ENCODE measurements around the gene KREMEN1. TPM values are rescaled to one million over a fixed set of nuclear protein-coding genes. Genes with fewer than 3 reads are reported as not detected.

KREMEN1 gene
- total and polyA plus RNA-seq, 2 experiments from 2014 or later: 1.8 to 3.8 TPM

DNA sequence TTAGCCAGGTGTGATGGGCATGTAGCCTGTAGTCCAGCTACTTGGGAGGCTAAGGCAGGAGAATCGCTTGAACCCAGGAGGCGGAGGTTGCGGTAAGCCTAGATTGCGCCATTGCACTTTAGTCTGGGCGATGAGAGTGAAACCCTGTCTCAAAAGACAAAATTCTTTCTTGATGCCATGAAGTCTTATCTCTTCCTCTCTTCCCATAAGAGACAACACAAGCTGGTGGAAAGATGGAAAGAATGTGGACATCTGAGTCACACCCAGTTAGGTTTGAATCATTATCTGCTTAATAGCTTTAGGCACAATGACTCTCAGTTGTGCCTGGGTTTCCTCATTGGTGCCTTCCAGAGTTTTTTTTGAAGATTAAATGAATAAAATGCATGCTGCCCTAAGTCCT, 35.3 kb downstream of the KREMEN1 start:
- H3K27ac ChIP-seq (ENCODE audit: low read depth): no peak overlapping the region
- no peaks in the 10 kb centered on the region for H3F3A ChIP-seq (replicated peaks; ENCODE audit: low read depth)
- H4K20me1 ChIP-seq (replicated peaks; ENCODE audit: insufficient read depth): no peaks in the 10 kb centered on the region
- ATAC-seq: no peak
- H3K4me1 ChIP-seq (ENCODE audit: insufficient read depth): no peaks in the 10 kb centered on the region; the same call in none of the 2 replicates
- no peaks in the 10 kb centered on the region for H3K79me2 ChIP-seq (replicated peaks; ENCODE audit: insufficient read depth)
- Mint-ChIP-seq H3K4me1 (peaks cover 11% of the 10 kb centered on the region), H3K27me3 (ENCODE audit: insufficient read depth, low read depth, poor library complexity) (peaks cover 3% of the 10 kb centered on the region), H3K27ac (no peak overlapping the region), H3K36me3 (ENCODE audit: low read depth) (no peaks in the 10 kb centered on the region; the same call in 2 of the 3 replicates), H3K9me3 (no peaks in the 10 kb centered on the region), H3K4me3 (no peak overlapping the region)
- no peaks in the 10 kb centered on the region for H3K27me3 ChIP-seq (ENCODE audit: insufficient read depth)
- H3K4me3 ChIP-seq: no peak overlapping the region
- no peaks in the 10 kb centered on the region for H3K9me2 ChIP-seq (ENCODE audit: insufficient read depth)
- no peak overlapping the region for H2AFZ ChIP-seq
- TF ChIP-seq REST (IDR thresholded peaks at IDR 0.05; ENCODE audit: unreplicated experiment) (no peak), NANOG (IDR thresholded peaks at IDR 0.05; ENCODE audit: borderline replicate concordance) (no peak), ZNF331 (CRISPR knock-in tag; IDR thresholded peaks at IDR 0.05; ENCODE audit: low read depth) (no peak), ZNF462 (CRISPR knock-in tag; IDR thresholded peaks at IDR 0.05) (no peak)
- TF ChIP-seq, protein P1, sequence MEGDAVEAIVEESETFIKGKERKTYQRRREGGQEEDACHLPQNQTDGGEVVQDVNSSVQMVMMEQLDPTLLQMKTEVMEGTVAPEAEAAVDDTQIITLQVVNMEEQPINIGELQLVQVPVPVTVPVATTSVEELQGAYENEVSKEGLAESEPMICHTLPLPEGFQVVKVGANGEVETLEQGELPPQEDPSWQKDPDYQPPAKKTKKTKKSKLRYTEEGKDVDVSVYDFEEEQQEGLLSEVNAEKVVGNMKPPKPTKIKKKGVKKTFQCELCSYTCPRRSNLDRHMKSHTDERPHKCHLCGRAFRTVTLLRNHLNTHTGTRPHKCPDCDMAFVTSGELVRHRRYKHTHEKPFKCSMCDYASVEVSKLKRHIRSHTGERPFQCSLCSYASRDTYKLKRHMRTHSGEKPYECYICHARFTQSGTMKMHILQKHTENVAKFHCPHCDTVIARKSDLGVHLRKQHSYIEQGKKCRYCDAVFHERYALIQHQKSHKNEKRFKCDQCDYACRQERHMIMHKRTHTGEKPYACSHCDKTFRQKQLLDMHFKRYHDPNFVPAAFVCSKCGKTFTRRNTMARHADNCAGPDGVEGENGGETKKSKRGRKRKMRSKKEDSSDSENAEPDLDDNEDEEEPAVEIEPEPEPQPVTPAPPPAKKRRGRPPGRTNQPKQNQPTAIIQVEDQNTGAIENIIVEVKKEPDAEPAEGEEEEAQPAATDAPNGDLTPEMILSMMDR (conservative IDR thresholded peaks at IDR 0.05; ENCODE audit: low read depth in 2 of 2): no peak
- no peak for DNase-seq (ENCODE audit: low spot score)
- H3K4me2 ChIP-seq: no peak overlapping the region
- no peaks in the 10 kb centered on the region for H3K36me3 ChIP-seq (ENCODE audit: insufficient read depth)
